Activated CD4-positive, alpha-beta T cell treated with anti-CD3 and anti-CD28 coated beads, Interleukin-2, amount 50 U/mL, for 16 hours (primary cell): ENCODE data around the gene LCE1E.
A peak's percentile ranks its signal among the peaks of the same experiment; 100 is the strongest.

Source experiments
- DNase-seq: peaks from one replicate; pipeline ENCODE4 v3.0.0-alpha.2; 2020

The LCE1E gene

DNA sequence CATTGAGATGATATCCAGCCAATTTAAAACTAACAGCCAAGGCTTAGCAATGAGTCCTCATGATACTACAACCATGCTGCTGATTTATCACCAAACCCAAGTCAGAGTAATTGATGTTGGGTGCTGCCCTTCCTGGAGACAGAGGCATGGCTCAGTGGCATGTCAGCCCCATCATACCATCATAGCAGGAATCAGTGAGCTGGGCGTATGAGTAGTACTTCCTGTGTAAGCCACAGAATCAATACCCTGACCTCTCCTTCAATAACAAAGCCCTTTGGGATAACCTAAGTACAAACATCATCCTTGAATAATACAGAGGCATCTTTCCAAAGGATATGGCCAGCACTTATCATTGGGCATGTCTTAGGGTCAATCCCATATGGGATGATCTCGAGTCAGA lies 3.0 kb upstream of the LCE1E start:
- peak; percentile 10 for DNase-seq

DNA sequence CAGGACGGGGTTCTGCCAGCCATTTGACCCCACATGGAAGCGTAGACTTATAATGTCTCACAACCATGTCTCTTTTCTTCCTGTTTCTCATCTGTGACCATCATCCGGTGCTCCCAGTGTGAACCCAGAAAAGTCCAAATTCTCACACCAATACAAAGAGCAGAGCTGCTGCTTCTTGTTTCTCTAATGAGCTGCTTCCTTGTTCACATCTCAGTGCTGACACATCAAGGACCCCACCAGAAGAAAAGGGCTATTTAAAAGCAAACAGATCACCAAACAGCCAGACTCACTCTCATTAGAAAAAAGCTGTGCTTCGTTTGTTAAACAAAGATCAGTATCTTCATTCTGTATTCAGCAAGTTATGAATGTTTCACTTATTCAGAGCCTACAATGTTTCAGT lies 9.6 kb downstream of the LCE1E start:
- no peak for DNase-seq

DNA sequence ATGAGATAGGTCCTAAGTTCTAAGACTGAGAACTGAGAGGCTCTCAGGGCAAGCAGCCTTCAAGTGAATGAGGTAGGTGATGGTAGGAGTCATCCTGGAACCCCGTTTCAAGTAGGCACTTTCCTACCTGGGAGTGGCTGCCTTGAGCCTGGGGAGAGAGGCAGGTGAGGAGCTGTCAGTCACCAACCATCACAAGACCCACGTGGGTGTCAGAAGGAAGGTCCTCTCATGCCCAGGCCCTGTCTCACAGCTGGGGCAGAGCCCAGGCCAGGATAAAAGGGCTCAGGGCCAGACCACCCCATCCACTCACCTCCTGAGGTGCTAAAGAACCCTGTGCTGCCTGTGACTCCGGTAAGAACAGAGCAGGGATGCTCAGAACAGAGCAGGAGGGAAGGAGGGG lies 10.4 kb downstream of the LCE1E start, which contains the start of gene LCE1D:
Gene LCE1D, plus strand, starts transcription at position 301 of the 400 bp plus-strand sequence. CDS start 1,074 bp downstream, outside the sequence.
- DNase-seq: no peak

DNA sequence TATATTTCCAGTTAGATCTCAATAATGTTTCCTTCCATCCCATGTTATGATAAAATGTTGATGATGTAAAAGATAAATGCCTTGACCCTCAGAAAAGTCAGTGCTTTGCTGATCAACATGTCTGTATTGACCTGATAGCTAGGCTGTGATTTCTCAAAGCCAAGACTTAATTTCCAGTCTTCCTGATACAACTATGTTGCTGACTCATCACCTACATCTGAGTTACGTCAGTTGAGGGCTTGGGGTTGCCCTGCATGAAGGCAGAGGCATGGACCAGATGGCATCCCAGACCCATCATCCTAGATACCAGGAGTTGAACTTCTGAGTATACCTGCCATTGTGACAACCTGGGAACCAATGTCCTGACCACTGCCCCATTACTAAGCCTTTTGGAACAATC lies 15.3 kb downstream of the LCE1E start:
- DNase-seq: no peak

DNA sequence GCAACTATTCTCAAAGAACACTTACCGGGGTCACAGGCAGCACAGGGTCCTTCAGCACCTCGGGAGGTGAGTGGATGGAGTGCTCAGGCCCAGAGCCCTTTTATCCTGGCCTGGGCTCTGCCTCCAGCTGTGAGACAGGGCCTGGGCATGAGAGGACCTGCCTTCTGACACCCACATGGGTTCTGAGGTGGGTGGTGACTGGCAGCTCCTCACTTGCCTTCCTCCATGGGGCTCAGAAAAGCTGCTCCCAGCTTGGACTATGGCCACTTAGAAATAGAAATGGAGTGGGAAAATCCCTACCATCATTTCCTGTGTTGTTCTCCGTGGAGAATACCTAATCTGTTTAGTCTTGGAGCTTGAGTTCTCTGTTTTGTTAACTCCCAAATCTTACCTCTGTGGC lies 20.5 kb downstream of the LCE1E start, which contains the start of gene LCE1C:
Gene LCE1C, minus strand, starts transcription at position 76 of the 400 bp plus-strand sequence. CDS start 1,173 bp downstream, outside the sequence.
- DNase-seq: no peak

DNA sequence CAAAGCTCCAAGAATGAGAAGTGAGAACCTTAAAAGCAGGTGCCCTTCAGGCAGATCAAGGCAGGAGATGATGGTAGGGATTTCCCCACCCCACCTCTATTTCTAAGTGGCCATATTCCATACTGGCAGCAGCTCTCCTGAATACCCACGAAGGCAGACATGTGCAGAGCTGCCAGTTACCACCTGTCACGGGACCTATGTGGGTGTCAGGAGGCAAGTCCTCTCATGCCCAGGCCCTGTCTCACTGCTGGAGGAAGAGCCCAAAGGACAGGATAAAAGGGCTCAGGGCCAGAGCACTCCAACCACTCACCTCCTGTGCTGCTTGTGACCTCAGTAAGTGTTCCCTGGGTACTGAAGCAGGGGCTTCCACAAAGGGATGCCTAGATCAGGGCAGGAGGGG lies 25.0 kb downstream of the LCE1E start:
- DNase-seq: no peak

DNA sequence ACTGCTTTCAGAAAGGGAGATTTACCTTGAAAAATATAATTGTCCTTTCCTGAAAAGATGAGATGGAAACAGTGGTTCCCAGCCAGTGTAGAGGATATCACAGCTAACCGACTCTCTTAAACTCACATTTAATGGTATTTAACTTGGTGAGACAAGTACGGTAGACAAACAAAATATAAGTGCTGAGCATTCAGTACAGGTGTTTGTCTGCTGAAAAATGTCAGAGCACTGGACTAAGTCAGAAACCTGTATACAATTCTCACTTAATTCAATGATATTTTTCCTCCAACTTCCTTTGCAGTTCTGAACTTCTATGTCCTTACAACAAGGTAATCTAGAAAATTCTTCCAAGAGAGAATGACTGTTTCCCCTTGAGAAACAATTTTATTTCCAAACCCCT lies 25.6 kb downstream of the LCE1E start, which contains the start of gene LCE1B:
Gene LCE1B, plus strand, starts transcription at position 301 of the 400 bp plus-strand sequence. CDS start 476 bp downstream, outside the sequence.
- no peak for DNase-seq

DNA sequence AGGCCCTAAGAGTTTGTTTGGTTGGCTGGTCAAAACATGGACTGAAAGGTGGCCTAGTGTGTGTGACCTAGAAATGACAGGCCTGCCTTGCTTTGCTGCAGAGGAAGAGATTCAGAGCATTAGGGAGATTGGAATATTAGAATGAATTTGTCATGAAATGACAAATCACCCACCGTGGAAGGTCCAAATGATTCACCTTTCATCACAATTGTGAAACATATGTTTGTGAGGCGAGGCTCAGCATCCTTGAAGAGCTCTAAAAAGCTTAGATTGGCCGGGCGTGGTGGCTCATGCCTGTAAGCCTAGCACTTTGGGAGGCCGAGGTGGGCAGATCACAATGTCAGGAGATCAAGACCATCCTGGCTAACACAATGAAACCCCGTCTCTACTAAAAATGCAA lies 31.3 kb downstream of the LCE1E start:
- no peak for DNase-seq

DNA sequence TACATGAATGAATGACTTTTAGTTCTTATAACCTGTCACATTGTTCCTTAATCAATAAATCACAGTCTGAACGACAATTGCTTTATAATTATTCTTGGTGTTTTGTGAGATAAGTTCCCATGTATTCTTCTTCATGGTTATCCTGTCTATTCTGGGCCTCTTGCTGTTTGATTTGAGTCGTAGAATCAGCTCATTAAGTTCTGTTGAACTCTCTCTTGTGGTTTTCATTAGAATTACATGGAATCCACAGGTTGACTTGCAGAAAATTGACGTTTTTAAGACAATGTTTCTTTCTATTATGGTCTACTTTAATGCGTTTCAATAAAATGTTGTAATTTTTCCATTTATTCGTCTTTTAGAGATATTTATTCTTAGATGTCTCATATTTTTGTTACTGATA lies 37.2 kb downstream of the LCE1E start:
- DNase-seq: no peak

DNA sequence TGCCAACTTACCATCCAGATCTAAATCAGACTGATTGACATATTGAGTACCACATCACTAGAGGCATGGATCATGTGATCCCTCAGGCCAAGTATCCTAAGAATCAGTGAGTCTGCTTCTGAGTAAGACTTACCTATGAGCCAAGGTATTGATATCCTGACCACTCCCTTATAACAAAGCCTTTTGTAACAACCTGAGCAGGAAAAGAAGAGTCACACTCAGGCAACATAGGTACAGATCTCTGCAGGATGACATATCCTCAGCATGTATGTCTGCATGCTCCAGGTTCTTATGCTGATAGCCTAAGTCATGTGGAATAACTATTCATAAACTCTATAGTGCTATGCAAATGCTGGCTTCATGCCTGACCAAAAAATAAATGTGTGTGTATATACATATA lies 38.9 kb downstream of the LCE1E start:
- no peak for DNase-seq

DNA sequence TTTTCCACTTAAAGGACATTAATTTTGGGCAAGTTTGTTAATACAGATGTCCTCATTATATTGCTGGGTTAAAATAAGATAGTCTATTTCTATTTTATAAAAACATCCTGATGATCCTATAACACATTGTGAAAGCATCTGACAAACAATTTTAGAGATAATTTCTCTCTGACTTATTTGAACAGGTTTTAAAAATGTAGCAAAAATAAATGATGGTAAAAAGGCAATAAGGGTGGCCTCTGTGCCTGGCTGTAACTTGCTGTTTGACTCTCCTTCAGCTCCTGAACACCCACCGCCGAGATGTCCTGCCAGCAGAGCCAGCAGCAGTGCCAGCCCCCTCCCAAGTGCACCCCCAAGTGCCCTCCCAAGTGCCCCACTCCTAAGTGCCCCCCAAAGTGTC lies 41.1 kb downstream of the LCE1E start, which contains the start of gene LCE1A:
Gene LCE1A, plus strand, starts transcription at position 301 of the 400 bp plus-strand sequence. Its CDS starts 0 bp downstream, at position 301.
- no peak for DNase-seq

DNA sequence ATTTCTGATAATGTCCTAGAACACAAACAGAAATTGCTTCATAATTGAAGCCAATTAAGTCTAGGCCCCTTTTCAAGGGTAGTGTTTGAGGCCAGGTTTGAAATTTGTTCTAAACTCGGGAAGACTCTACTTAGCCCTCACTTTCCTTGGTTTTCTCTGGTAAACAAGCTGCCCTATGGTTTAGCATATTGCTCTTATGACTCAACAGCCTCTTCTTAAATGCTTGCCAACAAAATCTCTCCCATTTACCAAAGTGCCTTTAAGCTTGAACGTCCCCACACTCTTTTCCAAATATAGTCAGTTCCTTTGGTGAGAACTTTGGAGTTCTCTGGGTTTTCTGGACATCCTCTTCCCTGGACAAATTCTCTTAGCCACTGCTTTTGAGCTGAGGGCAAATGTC lies 50.8 kb downstream of the LCE1E start:
- DNase-seq: no peak
